HG02623 (cell line): Measurements from ENCODE around the gene MNX1.

Source experiments
- ATAC-seq: cut with Tn5 transposase; IDR thresholded peaks from one replicate; pipeline ENCODE4 v1.9.1; 2021; ENCODE audit warnings: moderate library complexity; ENCODE audit not compliant: unreplicated experiment

MNX1 gene

DNA sequence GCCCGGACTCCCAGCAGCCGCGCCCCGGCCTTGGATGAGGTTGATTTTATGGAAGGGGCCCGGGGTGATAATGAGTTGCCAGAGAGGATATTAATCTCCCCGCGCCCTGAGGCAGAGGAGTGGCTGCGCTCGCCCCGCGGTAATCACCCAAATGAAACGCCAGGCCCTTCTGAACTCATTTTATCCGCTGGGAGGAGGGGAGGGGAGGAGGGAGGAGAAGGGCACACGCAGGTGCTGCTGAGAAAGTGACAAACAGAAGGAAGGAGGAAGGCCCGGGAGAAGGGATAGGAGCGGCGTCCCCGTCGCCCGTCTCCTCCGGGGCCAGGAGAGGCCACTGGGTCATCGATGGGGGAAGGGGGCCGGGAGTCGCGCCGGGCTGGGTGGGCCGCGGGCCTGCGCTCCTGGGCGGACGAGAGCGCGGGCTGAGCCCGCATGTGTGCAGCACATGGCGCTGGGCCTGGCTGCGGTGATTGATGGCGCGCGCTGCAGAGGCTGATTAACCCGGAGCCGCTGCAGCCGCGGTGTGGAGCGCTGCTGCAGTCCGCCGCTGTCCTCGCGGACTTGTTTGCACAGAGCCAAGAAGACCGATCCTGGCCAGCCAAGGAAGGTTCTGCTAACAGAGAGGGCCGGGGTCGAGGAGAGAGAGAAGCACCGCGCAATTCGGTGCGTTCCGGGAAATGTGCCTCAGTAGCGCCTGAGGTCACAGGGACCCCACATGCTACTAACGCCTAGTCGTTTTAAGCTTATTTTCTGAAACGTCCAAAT lies 6.5 kb downstream of the MNX1 start:
- ATAC-seq, result no peak

DNA sequence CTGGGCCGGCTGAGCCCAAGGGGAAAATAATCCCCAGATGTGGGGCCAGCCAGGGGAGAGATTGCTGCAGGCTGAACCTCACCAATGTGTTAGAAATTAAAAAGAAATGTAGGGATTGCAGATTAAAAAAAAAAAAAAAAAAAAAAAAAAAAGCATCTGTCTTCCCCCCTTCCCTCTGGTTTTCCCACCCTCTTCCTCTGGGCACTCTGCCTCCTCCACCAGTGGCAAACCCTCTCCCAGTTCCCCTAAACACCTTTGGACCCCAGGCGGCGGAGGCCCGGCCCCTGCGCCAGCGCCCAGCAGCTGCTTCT lies 7.1 kb downstream of the MNX1 start:
- no peak for ATAC-seq

DNA sequence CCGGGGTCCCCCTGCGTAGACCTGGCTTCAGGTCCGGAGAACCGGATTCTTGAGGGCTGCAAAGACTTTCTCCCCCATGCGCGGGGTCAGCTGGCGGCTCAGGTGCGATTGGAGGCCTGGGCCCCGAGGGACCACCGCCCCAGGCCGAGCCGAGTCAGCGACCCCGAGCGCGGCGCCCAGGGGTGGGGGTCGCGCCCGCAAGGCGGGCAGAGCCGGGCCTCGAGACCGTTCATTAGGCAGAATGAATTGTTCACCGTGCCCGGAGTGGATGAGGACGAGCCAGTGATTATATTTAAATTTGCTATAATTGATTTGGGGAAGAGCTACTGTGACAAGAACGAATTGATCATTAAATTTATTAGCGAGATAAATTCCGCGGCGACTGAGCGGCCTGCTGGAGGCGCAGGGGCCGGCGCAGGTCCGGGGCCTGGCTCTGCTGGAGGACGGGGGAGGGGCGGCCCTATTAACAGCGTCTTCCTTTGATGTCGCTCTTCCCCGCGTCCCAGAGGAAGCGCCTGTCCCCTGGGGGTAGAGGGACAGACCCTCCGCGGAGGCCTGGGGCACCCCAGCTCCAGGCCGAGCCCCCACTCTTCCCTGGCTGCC lies 7.5 kb downstream of the MNX1 start:
- ATAC-seq, result no peak

DNA sequence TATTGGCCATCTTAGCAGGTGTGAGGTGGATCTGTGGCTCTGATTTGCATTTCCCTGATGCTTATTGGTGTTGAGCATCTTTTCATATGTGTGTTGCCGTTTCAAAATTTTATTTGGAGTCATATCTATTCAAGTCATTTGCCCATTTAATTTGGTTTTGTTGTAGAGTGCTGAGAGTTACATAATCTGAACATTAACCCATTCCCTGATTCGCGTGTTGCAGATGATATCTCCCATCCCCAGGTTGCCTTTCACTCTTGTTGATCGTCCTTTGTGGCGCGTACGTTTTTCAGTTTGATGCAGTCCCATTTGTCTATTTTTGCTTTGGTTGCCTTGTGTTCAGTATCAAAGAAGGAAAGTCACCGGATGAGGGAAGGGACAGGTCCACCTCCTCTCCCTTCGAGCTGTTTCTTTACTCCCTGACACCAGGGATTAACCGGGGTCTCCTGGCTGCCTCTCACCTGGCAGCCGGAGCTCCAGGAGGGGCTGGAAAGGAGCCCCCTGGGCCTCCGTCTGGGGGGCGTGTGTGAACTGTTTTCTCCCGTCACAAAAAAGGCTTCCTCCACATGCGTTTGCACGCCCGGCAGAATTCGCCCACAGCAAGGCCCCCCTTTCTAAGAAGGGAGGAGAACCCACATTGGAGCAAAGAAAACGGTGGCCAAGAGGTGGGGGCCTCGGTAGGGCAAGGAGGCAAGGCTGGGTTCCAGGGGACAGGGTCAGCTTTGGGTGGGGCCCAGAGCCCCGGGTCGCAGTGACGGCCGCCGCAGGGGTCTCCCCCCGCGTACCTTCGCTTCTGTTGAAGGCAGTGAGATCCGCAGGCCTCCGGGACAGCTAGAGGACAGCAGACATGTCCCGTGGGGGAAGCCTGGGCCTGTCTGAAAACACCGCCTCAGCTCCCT lies 8.3 kb downstream of the MNX1 start:
- ATAC-seq, result no peak

DNA sequence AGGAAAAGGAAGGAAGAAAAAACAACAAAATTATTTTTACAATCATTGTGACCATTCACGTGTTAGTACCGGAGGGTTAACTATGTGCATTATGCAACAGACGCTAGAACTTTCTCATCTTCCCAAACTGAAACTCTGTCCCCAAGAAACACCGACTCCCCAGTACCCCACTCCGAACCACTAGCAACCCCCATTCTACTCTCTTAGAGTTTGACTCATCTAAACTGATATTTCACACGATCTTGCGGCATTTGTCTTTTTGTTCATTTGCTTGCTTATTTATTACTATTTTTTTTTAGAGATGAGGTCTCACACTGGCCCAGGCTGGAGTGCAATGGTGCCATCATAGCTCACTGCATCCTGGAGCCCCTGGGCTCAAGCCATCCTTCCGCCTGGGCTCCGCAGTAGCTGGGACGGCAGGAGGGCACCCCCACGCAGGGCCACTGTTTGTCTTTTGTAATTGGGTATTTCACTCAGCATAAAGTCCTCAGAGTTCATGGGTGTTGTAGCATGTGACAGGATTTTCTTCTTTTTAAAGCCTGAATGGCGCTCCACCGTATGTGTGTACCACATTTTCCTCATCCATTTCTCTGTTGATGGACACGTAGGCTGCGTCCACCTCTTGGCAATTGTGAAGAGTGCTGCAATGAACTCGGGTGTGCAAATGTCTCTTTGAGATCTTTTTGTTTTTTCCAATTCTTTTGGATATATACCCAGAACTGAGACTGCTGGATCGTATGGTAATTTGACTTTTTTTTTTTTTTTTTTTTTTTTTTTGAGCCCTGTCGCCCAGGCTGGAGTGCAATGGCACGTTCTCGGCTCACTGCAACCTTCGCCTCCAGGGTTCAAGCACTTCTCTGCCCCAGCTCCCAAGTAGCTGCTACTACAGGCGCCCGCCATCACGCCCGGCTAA lies 9.5 kb downstream of the MNX1 start:
- ATAC-seq, result no peak

DNA sequence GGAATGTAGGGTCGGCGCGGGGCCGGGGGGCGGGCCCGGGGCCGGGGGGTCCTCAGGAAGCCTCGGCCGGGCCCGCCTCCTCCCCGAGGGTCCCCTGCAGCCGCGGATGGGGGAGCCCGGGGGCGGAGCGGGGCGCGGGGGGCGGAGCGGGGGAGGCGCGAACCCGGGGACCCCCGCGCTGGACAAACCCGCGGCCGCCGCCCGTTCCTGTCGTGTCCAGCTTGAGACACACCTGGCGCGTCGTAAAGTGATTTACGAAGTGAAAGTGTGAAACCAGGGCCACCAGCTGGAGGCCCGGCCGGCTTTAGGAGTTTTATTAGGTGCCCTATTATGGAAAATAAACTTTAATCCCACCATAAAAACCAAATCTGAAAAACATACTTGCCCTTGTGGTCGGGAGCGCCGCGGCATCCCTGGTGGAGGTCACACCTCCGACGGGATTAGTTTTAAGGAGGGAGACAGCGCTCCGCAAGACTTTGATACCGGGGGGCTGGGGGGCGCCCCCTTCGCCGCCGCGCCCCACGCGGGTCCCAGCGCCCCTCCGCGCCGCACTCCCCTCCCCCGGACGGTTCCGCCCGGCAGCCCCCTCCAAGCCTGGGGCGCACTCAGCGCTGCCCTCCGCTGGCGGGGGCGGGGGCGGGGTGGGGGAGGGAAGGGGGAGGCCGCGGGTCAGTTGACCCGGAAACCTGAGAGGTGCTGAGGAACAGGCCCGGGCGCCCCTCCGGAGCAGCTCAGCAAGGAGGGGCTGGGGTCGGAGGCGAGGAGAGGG lies 10.3 kb downstream of the MNX1 start:
- no peak for ATAC-seq

DNA sequence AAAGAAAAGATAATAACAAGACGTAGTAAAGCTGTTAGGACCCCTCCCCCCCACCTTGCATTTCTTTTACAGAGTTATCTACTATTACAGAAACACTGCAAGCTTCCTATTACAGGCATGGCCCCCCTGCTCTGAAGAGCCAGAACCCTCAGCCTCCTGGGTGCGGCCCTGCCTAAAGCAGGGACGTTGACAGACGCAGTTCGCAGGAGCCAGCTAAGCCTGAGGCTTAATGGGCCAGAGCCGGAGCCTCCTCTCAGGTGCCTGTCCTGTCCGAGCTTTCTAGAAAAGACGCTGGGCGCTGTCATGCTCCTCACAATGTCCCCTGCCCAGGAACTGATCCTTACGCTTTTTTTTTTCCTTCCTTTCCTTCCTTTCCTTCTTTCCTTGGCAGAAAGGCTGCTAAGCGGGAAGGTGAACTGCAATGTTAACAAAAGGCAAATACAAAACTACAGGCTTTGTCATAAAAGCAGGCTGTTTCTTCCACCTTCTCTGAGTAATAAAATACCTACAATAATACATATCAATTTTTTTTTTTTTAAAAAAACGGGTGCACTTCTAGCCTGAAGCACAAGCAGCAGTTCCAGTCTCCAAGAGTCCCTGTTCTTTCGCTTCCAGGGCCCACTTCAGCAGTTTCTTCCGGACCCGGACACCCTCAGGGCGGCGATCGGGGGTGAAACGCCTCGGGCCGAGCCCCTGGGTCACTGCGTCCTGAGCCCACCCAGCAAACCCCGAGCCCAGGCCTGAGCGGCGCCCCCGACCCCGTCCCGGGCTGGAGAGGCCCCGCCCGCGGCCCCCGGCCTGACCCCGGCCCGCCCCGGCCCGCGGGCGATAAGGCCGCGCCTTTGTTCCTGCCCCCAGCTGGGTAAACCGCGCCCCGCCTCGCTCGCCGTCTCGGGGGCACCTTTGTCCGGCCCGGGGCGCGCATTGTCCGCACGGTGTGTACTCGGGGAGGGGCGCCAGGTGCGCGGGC lies 11.2 kb downstream of the MNX1 start:
- ATAC-seq, result no peak

DNA sequence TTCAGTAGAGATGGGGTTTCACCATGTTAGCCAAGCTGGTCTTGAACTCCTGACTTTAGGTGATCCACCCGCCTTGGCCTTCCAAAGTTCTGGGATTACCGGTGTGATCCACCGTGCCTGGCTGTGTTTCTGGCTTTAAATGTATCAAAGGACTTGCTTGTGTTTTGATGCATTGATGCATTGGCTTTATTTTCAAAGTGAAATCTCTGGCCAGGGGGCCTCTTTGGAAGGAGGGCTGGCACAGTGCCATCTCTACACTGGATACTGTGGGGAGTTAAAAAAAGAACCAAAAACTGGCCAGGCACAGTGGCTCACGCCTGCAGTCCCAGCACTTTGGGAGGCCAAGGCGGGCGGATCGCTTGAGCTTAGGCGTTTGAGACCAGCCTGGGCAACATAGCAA lies 16.0 kb downstream of the MNX1 start:
- ATAC-seq, result no peak

DNA sequence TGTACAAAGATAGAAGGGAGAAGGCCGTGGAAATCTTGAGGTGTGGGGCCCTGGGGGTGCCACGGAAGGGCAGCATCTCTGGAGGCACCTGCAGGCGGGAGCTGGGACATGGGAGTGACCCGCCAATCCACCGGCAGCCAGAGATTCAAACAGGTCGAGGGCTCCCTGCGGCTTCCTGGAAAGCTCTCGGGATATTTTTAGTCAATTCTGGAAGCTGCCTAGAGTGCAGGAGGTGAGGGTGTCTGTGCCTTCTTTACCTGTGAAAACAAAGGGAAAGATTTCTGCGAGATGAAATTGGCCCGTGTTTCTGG lies 16.6 kb downstream of the MNX1 start:
- ATAC-seq, result no peak

DNA sequence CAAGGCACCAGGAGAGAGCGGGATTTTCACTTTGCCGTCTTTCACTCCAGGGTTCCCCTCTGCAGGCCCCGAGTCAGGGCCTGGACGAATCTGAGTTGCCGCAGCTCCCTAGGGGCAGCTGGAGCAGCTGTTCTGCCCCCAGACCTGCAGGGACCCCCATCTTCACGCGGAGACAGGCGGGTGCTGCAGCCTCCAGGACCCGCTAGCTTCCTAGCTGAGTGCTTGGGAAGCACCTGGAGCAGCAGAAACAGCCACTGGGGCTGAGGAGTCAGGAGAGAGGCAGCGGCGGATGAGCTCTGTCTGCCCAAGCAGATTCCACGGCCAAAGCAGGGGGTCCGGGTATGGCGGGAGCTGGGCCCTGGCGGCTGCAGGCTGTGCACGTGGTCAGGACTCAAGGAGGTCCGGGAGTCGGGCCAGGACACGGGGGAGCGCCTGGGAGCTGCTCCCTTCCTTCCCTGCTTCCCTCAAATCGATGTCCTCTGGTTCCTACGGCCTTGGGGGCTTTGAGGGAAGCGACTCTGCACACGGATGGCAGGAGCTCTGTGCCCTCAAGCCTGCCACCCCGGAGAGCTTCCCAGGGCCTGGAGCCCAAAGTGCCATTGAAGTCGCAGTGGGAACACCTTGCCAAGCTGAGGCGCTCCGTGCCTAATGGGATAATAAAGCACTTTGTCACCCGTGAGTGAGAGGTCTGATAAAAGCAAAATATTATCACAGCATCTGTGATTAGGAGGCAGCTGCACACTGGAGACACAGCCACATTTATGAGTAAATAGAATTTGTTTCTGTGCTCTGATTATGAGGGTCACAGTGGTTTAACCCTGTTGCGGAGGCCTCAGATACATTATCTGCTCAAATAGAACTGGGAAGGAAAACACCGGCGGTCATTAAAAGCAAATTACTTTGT lies 17.2 kb downstream of the MNX1 start:
- no peak for ATAC-seq

DNA sequence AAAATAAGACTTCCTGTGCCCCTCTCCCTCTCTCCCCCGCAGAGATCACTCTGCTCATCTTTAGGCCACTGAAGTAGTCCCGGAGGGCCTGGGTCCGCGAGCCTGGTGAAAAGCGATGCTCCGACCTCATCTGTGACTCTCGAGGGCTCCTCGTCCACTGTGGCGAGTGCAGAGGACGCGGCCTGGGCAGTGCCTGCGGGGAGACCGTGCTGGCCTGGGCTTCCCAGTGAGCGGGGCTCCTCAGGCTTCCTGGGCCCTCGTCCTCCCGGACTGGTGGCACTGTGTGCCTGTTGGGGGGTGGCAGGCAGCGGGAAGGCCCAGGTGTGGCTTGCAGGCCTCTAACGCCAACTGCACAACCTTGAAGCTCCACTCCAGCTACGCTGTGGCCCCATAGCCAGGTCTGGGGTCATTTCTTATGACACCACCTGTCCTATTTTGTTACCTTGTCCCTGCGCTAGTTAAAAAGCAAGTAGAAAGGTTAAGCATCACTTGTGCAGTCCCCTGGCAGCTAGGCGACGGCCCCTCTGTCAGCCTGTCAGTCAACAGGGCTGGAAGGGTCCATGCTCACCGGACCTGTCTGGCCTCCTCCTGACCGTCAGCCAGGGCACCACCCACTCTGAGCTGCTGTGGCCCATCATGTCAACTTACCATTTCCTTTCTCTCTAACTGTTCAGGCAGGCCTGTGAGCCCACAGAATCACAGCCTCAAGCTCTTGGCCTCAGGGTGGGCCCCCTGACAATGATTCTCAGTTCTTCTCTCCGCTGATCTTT lies 20.5 kb downstream of the MNX1 start:
- ATAC-seq, result no peak

DNA sequence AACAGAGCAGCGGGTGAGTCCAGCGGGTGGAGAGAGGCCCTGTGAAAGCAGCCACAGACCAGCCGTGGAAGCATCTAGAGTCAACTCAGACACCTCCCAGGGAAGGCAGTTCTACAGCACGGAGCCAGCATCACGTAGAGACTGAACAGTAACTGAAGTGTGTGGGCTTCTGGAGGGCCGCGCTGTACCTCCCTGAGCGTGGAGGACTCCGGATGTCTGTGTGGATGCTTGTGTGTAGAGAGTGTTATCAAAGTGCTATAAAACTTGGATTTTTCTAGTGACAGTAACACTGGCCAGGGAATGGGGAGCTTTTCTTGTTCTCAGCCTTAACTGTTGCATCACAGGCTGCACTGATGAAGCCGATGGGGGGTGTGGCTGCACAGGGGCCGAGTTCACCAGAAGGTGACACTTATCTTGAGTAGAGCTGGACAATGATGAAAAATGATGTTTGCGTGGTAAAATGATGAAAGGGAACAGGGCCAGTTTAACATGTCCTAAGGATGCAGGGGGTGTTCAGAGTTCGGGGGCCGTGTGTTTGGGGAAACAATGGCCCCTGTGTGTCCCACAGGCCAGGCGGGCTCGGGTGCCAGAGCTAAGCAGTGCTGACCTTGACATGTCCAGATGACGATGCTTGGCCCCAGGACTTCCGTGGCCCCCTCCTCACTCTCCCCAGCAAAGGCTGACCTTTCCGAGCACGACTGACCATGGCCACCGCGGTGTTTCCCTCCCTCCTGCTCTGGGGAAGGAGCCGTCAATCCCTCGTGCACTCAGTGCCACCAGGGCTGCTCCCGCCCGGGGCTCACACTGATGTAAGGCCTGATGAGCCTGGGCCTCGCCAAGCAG lies 21.9 kb downstream of the MNX1 start:
- ATAC-seq, result no peak

DNA sequence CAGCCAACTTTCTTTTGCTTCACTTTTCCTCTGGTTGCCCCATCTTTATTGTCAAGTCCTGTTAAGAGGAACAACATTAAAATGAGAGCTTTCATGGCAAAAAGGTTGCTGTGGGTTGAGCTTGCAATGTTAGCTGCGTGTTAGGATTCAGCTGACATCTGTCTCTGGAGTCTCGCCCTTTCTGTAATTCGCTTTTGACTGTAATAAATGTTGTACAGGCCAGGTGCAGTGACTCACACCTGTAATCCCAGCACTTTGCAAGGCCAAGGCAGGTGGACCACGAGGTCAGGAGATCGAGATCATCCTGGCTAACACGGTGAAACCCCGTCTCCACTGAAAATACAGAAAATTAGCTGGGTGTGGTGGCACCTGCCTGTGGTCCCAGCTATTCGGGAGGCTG lies 24.1 kb downstream of the MNX1 start:
- ATAC-seq, result no peak

DNA sequence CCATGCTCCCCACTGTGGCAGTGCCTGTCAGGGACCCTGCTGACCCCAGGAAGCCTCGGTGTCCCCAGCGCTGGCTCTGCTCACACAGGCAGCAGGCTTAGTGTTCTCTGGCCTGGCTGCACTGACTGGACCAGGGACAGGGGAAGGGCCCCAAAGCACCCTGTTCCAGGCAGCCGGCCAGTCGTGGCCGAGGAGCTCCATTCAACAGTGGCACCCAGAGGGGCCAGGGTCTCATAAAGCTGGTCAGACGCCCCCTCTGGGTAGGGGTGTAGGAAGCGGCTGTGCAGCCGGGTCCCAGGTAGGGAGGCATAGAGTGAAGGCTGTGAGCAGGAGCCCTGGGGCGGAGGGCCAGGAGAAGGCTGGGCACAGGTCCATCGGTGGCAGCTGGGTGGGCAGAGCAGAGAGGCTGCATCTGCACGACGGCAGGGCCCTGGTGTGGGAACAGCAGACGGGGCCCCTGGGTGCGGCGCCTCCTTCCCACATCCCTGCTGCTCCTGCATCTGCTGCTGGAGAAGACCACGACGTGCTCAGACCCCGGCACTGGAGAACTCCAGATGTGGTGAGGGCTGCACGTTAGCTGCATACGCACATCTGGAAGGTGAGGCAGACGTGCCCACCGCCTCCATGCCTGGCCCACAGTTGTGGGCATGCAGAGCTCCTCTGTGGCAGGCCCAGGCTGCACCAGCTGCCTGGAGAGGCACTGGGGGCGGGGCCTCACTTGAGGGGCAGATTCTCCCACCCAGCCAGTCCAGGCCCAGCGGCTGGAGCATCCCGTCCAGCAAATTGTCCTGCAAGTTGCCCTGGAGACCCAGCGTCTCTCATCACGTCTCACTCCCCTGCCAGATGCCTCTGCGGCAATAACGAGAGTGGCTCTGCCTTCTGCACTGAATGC lies 25.1 kb downstream of the MNX1 start:
- ATAC-seq, result no peak

DNA sequence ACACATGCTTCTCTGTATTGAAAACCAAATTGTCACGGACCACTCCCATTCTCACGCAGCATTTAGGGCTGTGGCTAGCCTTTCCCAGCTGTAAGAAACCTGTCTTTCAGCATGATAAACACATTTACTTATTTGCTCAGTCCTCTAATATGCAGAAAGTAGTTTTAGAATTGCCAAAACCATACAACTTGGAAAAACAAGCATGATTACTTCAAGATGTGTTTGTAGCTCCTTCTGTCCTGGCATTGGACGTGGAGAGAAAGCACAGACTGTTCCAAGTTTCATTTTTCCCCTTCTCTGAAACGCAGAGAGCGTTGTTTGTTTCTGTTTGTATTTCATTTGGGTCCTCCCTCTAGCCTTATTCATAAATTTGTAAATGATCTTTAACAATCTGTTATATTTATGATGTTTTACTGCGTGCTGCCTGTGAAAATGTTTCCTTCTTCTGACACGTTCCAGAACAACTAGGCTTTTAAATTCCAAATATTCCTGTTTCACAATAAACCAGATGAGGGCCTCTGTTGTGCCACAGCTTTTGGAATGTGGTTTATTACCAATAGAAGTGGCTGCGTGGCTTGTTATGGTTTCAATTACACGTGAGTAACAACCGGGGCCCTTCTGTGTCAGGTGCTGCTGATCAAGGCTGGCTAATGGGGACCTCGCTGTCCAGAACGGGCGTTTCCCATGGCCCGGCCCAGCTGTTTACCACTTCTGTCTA lies 26.1 kb downstream of the MNX1 start:
- no peak for ATAC-seq
